Posterior cingulate gyrus (tissue), 11 donors: ENCODE data around the gene SNRPE.

Experiments used
- DNase-seq, 10 donors: peaks; one replicate each; pipeline versions ENCODE4 v3.0.0 to v3.0.0-alpha.2; 2020 to 2021; ENCODE audit warnings: mixed read lengths in 3 of 10
- intact Hi-C: fragments of 100-400 bp; cut with DNase I; formaldehyde crosslinking; loops from one replicate; pipeline ENCODE4 v1.15.1; 2023

Gene SNRPE

GRCh38 chr1:203873094-203873493 lies 11.7 kb downstream of the SNRPE start:
- DNase-seq = no peak
- intact Hi-C loops = loop anchor here (5.0 kb wide), 1 partner anchor 124 kb away; no protein-coding TSS in a partner anchor

- intact Hi-C loops = no loop called here
- DNase-seq = no peak
These were observed 17.0 kb downstream of the SNRPE start for GRCh38 chr1:203878422-203878821.

- intact Hi-C loops = no loop called here
These were observed 19.2 kb downstream of the SNRPE start for GRCh38 chr1:203880606-203881005.

GRCh38 chr1:203888807-203889251 lies 27.4 kb downstream of the SNRPE start:
- no peak for DNase-seq

More at GRCh38 chr1:203880606-203881005, 19.2 kb downstream of the SNRPE start:
- no peak for DNase-seq

GRCh38 chr1:203891950-203892349 lies 30.6 kb downstream of the SNRPE start:
- DNase-seq = no peak

More at GRCh38 chr1:203888807-203889251, 27.4 kb downstream of the SNRPE start:
- intact Hi-C loops = no loop called here

GRCh38 chr1:203898458-203899352 lies 37.3 kb downstream of the SNRPE start:
- no peak for DNase-seq

More at GRCh38 chr1:203891950-203892349, 30.6 kb downstream of the SNRPE start:
- intact Hi-C loops = no loop called here

GRCh38 chr1:203899353-203899716 lies 37.9 kb downstream of the SNRPE start:
- DNase-seq = no peak
- intact Hi-C loops = no loop called here

More at GRCh38 chr1:203898458-203899352, 37.3 kb downstream of the SNRPE start:
- intact Hi-C loops = no loop called here

- intact Hi-C loops = no loop called here
- peak in 1 of 10 donors; percentile 77 for DNase-seq
These were observed 38.7 kb downstream of the SNRPE start for GRCh38 chr1:203899869-203900714.

GRCh38 chr1:203901581-203901980 lies 40.2 kb downstream of the SNRPE start:
- DNase-seq = no peak
- intact Hi-C loops = no loop called here

- DNase-seq = no peak
- intact Hi-C loops = no loop called here
These were observed 43.9 kb downstream of the SNRPE start for GRCh38 chr1:203905275-203905674.

GRCh38 chr1:203906932-203907331 lies 45.5 kb downstream of the SNRPE start:
- intact Hi-C loops = no loop called here

GRCh38 chr1:203907901-203908300 lies 46.5 kb downstream of the SNRPE start:
- intact Hi-C loops = no loop called here
- no peak for DNase-seq

More at GRCh38 chr1:203906932-203907331, 45.5 kb downstream of the SNRPE start:
- DNase-seq = no peak

GRCh38 chr1:203911806-203912205 lies 50.4 kb downstream of the SNRPE start:
- intact Hi-C loops = no loop called here
- DNase-seq = no peak

GRCh38 chr1:203913073-203913521 lies 51.7 kb downstream of the SNRPE start:
- no peak for DNase-seq
- intact Hi-C loops = no loop called here

- DNase-seq = no peak
- intact Hi-C loops = no loop called here
These were observed 52.9 kb downstream of the SNRPE start for GRCh38 chr1:203914292-203914691.

- DNase-seq = no peak
- intact Hi-C loops = no loop called here
These were observed 54.4 kb downstream of the SNRPE start for GRCh38 chr1:203915811-203916210.

- DNase-seq = no peak
- intact Hi-C loops = no loop called here
These were observed 55.4 kb downstream of the SNRPE start for GRCh38 chr1:203916756-203917155.
